ENCODE data around the gene CHD2.

CHD2 gene

GRCh38 chr15:93070551-93071296 lies 170.6 kb downstream of the CHD2 start:
- no peak for TF ChIP-seq CTCF (IDR thresholded peaks at IDR 0.05; ENCODE audit: low read depth, low read length, missing control alignments)
- no peak for DNase-seq (ENCODE audit: extremely low read depth, low read depth)
- no peak overlapping the region for H3K4me3 ChIP-seq (replicated peaks; ENCODE audit: low read depth, low read length)

GRCh38 chr15:93071469-93071936 lies 171.4 kb downstream of the CHD2 start:
- TF ChIP-seq CTCF (IDR thresholded peaks at IDR 0.05; ENCODE audit: low read depth, low read length, missing control alignments) = no peak
- peak overlapping the region; percentile 68 for H3K4me3 ChIP-seq (replicated peaks; ENCODE audit: low read depth, low read length)
- DNase-seq (ENCODE audit: extremely low read depth, low read depth) = no peak

GRCh38 chr15:93072011-93072410 lies 171.9 kb downstream of the CHD2 start:
- DNase-seq (ENCODE audit: extremely low read depth, low read depth) = no peak
- TF ChIP-seq CTCF (IDR thresholded peaks at IDR 0.05; ENCODE audit: low read depth, low read length, missing control alignments) = no peak
- peak overlapping the region; percentile 68 for H3K4me3 ChIP-seq (replicated peaks; ENCODE audit: low read depth, low read length)

GRCh38 chr15:93072411-93073394 lies 172.6 kb downstream of the CHD2 start:
- no peak for DNase-seq (ENCODE audit: extremely low read depth, low read depth)
- H3K4me3 ChIP-seq (replicated peaks; ENCODE audit: low read depth, low read length) = peak overlapping the region; percentile 68
- no peak for TF ChIP-seq CTCF (IDR thresholded peaks at IDR 0.05; ENCODE audit: low read depth, low read length, missing control alignments)

GRCh38 chr15:93073465-93073952 lies 173.4 kb downstream of the CHD2 start:
- TF ChIP-seq CTCF (IDR thresholded peaks at IDR 0.05; ENCODE audit: low read depth, low read length, missing control alignments) = no peak
- H3K4me3 ChIP-seq (replicated peaks; ENCODE audit: low read depth, low read length) = no peak overlapping the region
- DNase-seq (ENCODE audit: extremely low read depth, low read depth) = no peak

- TF ChIP-seq CTCF (IDR thresholded peaks at IDR 0.05; ENCODE audit: low read depth, low read length, missing control alignments) = no peak
- no peak for DNase-seq (ENCODE audit: extremely low read depth, low read depth)
- no peak overlapping the region for H3K4me3 ChIP-seq (replicated peaks; ENCODE audit: low read depth, low read length)
Measured at GRCh38 chr15:93074599-93074998, 174.5 kb downstream of the CHD2 start.

Measured in HFF-Myc (cell line).